Left ventricle myocardium inferior (tissue), 1 donor: Measurements from ENCODE around the gene ACADSB. TPM values are rescaled to one million over a fixed set of nuclear protein-coding genes. Genes with fewer than 3 reads are reported as not detected.

Experiments
- DNase-seq: peaks from one replicate; pipeline ENCODE4 v3.0.0-alpha.2; 2020
- H3K27ac ChIP-seq: fragments of 200-600 bp; replicated peaks from 2 replicates; pipeline ENCODE4 v1.8.0; 2021
- H3K27me3 ChIP-seq: fragments of 200-600 bp; 2 replicates; pipeline ENCODE4 v1.8.0; 2021; ENCODE audit warnings: low read depth
- H3K36me3 ChIP-seq: fragments of 200-600 bp; 2 replicates; pipeline ENCODE4 v1.8.0; 2021
- H3K4me1 ChIP-seq: fragments of 200-600 bp; 2 replicates; pipeline ENCODE4 v1.8.0; 2021
- H3K4me3 ChIP-seq: fragments of 200-600 bp; 2 replicates; pipeline ENCODE4 v1.8.0; 2021; ENCODE audit warnings: mild to moderate bottlenecking, moderate library complexity
- H3K9me3 ChIP-seq: fragments of 200-600 bp; replicated peaks from 2 replicates; pipeline ENCODE4 v1.8.0; 2021
- intact Hi-C: fragments of 100-400 bp; cut with micrococcal nuclease; formaldehyde crosslinking; loops from one replicate; pipeline ENCODE4 v1.11.0; 2022
- total RNA-seq: library from RNA; stranded (reverse); fragmentation: NEBNext Ultra II Directional; extraction: Animal tissue kit (Norgen Biotek cat#: 25700); gene quantifications from one replicate; pipeline ENCODE4 v1.2.1, GENCODE V29; 2021
- TF ChIP-seq, protein P1 (sequence below): fragments of 200-600 bp; IDR thresholded peaks from 2 replicates; pipeline ENCODE4 v1.8.0; 2021; ENCODE audit warnings: antibody characterized with exemption, mild to moderate bottlenecking, borderline replicate concordance
- donor health status: DM: no; HTN: yes; CAD: no; lungs with severe emphysema.

Gene ACADSB
- total RNA-seq, 1 donor from 2014 or later, result 109 TPM

DNA sequence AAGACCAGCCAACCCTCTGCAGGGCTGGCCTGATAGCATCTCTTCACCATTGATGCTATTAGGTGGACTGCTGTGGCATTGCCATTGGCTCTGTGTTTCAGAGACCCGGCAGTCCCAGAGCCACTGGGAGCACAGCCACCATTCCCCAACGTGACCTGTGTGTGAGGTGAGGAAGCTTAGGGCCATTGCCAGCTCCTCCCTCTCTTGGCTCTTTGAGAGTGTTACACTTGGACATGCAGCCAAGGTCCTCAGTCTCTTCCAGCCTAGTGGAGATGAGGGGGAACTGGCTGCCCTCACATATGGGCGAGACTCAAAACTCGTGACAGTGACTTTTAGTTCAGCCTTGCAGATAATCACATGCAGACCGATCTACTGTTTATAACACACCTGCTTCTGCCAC lies 87.6 kb downstream of the ACADSB start:
- Histone ChIP-seq H3K27ac (no peak overlapping the region), H3K27me3 (peaks cover 68% of the 10 kb centered on the region), H3K4me1 (no peaks in the 10 kb centered on the region), H3K4me3 (no peak overlapping the region), H3K9me3 (no peaks in the 10 kb centered on the region), H3K36me3 (no peaks in the 10 kb centered on the region)
- TF ChIP-seq, protein P1, sequence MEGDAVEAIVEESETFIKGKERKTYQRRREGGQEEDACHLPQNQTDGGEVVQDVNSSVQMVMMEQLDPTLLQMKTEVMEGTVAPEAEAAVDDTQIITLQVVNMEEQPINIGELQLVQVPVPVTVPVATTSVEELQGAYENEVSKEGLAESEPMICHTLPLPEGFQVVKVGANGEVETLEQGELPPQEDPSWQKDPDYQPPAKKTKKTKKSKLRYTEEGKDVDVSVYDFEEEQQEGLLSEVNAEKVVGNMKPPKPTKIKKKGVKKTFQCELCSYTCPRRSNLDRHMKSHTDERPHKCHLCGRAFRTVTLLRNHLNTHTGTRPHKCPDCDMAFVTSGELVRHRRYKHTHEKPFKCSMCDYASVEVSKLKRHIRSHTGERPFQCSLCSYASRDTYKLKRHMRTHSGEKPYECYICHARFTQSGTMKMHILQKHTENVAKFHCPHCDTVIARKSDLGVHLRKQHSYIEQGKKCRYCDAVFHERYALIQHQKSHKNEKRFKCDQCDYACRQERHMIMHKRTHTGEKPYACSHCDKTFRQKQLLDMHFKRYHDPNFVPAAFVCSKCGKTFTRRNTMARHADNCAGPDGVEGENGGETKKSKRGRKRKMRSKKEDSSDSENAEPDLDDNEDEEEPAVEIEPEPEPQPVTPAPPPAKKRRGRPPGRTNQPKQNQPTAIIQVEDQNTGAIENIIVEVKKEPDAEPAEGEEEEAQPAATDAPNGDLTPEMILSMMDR, result peak; percentile 16
- intact Hi-C loops, result no loop called here
- DNase-seq, result no peak

DNA sequence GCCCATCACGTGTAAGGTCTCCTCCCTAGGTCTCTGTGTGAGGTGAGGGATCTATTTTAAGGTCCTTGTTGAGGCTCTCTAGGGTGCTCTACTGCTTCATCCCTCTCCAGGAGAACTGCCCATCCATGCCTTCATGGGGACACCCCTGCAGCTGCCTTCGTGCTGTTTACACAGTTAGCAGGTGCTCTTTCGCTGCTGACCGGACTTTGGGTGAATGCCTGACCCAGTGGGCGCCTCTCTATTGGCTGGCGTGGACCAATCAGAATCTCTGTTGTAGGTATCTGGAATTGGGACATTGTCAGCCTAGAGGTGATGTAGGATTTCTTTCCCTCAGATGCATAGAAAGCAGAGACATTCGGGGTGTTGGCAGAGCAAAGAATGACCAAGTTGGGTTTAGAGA lies 88.2 kb downstream of the ACADSB start:
- Histone ChIP-seq H3K4me3 (no peak overlapping the region), H3K4me1 (no peaks in the 10 kb centered on the region), H3K27ac (no peak overlapping the region), H3K9me3 (no peaks in the 10 kb centered on the region), H3K36me3 (no peaks in the 10 kb centered on the region), H3K27me3 (peaks cover 65% of the 10 kb centered on the region)
- TF ChIP-seq, protein P1, result no peak
- intact Hi-C loops, result no loop called here
- no peak for DNase-seq

DNA sequence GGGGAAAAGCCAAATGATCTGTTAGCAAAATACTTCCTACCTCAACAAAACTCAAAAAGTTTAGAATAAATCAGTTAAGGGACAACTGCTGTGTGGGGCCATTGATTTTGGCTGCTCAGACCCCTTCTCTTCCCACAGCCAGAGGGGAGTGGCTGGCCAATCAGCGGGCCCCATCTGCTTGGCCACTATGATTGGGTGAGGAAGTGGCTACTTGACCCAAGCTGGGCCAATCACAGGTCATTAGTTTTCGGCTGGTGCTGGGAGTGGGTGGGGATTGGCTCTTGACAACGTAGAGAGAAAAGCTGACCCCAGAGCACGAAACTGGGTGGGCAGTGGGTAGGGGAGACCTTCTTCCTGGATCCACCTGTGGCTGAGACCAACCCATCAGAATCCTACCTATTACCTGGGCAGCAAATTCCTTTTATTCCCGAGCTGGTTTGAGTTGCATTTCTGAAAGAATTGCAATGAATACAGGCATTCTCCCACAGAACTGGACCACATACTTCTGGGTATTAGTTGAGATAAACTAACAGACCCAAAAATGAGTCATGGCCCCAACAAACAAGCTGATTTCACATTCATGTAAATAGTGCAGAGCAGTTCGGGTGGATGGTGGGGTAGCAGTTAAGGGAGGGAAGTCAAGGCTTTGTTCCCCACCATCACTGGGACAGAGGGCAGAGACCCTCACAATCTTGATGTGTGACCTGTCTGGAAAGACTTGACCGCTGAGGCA lies 91.4 kb downstream of the ACADSB start:
- Histone ChIP-seq H3K36me3 (no peaks in the 10 kb centered on the region), H3K27ac (no peak overlapping the region), H3K27me3 (peaks cover 57% of the 10 kb centered on the region), H3K4me1 (no peaks in the 10 kb centered on the region), H3K4me3 (no peak overlapping the region), H3K9me3 (no peaks in the 10 kb centered on the region)
- no peak for DNase-seq
- intact Hi-C loops, result no loop called here
- TF ChIP-seq, protein P1, result no peak

DNA sequence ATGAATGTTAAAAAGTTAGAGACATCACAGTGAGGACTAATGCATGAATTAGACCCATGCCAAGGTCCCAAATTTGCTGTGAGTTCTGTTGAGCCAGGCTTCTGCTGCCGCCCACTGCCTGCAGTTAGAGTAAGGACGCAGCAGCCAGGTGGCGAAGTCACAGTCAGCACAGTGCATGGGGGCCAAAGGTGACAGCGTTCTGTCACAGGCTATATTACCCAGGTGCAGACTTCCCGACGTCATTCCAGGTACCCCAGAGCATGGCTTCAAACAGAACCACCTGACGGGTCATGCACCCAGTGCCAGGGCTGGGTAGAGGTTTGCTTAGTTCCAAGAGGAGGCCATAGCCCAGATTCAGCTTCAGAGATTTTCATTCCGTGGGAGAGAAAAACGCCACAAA lies 93.1 kb downstream of the ACADSB start:
- no peak for DNase-seq
- Histone ChIP-seq H3K4me3 (no peak overlapping the region), H3K36me3 (no peaks in the 10 kb centered on the region), H3K9me3 (no peaks in the 10 kb centered on the region), H3K27ac (no peak overlapping the region), H3K27me3 (peaks cover 69% of the 10 kb centered on the region), H3K4me1 (no peaks in the 10 kb centered on the region)
- intact Hi-C loops, result no loop called here
- TF ChIP-seq, protein P1, result no peak

DNA sequence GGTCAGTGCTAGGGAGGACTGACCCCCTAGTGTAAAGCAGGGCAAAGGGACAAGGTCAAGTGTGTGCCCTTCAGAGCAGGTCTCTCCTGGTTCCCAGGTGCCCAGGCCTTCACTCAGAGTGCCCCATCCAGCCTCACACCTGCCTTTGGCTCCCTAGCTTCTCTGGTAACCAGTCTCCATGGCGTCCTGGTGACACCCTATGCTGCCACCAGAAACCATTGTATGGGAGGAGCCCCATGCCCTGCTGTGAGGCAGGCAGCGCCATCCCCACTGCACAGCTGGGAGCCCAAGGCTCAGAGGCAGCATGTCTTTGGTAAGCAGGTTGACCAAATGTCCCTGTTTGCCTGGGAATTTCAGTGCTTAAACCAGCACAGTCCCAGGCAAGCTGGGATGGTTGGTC lies 93.9 kb downstream of the ACADSB start:
- no peaks in the 10 kb centered on the region for H3K9me3 ChIP-seq
- H3K4me3 ChIP-seq, result no peak overlapping the region
- DNase-seq, result no peak
- TF ChIP-seq, protein P1, result no peak
- H3K27me3 ChIP-seq, result peaks cover 68% of the 10 kb centered on the region
- no peaks in the 10 kb centered on the region for H3K36me3 ChIP-seq
- H3K27ac ChIP-seq, result no peak overlapping the region
- intact Hi-C loops, result no loop called here
- no peaks in the 10 kb centered on the region for H3K4me1 ChIP-seq
